ENCODE results near the gene IL10RA.

The IL10RA gene

DNA sequence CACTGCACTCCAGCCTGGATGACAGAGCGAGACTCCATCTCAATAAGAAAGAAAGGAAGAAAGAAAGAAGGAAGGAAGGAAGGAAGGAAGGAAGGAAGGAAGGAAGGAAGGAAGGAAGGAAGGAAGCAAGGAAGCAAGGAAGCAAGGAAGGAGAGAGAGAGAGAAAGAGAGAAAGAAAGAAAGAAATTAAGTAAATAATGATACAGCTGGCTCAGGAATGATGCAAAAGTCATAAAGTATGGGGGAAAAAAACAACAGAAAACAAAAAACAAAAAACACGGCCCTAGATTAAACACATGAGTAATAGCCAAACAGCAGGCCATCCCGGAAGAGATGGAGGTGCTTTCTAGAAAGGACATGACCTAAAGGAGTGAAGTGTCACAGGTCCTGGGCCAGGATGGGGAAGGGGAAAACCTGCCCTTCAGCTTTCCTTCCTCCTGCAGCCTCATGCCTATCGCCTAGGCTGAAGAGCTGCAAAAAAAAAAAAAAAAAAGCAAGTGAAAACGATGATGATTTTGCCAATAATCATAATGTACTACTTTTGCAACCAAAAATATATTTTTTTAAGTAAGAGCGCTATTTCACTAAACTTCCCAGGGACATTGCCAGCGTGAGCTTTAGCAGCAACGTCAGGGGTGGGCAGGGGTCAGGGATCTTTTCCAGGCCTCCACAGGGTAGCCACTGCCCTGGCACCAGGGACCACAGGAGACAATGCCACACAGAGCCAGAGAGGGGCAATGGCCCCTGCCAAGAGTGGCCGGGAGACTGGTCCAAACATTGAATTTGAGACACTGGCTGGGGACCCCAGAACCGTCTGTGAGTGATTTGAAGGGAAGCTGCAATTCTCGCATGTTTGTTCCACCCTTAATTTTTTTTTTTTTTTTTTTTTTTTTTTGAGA, 62.5 kb downstream of the IL10RA start:
- DNase-seq = no peak

DNA sequence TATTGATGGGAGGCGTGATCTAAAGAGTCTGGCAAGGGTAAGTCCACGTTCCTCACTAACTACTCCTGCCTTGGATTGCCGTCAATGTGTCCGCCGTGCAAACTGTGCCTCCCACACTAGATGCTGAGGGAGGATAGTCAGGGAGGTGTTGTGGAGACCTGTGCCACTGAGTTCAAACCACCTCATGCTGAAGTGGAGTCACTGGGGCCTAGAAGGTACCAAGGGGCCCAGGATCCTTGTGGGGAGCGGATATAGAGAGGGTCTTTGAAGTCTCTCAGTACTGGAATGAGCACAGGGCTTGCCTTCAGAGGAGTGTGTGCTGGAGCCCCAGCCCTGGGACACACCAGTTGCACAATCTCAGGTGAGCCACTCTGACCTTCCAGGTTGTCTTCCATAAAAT, 63.6 kb downstream of the IL10RA start:
- DNase-seq = no peak

DNA sequence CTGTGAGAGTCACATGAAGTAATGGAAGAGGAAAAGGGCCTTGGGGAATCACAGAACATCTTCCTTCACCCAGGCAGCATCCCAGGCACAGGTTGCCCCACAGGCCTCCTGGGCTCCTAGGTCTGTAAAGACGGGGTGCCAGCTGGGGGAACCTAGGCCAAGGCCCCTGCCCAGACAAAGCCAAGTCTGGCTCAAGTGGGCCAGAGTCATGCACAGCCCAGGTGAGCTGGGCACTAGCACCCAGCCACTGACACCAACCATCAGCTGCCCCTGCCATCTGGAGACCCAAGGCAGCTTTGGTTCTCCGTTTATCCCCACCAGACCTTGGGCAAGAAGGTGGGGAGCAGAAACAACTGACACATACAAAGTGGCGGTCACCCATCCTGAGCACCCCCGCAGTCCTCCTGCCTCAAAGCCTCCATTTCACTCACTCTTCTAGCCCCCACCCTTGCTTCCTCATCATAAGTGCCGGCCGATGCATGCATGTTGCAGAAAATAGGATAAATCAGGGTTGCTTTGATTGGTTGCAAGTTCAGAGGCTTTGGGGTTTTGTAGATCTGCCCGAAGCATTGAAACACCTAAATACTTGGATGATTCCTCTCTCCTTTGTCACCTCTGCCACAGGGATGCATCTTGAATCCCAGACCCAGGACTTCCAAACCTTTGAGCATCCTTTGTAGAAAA, 64.2 kb downstream of the IL10RA start:
- no peak for DNase-seq
